ENCODE data around the gene TMPRSS6. TPM values are rescaled to one million over a fixed set of nuclear protein-coding genes. Genes with fewer than 3 reads are reported as not detected.

Gene TMPRSS6
- total RNA-seq, 4 donors from 2014 or later: 0.27 to 0.88 TPM; not detected in 2

DNA sequence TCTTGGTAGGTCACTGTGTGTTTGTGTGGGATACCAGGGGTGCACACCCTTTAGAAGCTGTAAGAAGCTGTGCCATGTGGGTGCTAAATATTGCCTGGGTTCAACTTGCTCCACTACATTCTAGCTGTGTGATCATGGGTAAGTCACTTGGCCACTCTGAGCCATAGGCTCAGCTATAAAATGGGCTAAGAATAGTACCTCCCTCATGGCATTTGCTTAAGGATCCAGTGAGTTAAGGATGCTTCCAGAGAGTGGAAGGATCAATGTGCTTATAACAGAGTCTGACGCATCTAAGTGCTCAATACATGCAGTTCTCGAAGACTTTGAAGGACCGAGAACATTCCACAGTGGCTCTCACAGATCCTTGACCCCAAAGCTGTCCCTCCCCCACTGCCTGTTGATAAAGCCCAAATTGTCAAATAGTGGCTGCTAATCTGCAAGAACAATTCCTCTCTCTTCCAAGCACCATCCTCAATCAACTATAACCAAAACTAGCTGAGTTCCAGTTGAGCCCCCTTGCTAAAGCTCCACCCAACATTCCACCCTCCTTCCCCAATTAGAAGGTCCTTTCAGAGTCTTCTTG is 13.2 kb upstream of the TMPRSS6 start:
- H3K4me3 ChIP-seq: no peak overlapping the region
- TF ChIP-seq, protein P1, sequence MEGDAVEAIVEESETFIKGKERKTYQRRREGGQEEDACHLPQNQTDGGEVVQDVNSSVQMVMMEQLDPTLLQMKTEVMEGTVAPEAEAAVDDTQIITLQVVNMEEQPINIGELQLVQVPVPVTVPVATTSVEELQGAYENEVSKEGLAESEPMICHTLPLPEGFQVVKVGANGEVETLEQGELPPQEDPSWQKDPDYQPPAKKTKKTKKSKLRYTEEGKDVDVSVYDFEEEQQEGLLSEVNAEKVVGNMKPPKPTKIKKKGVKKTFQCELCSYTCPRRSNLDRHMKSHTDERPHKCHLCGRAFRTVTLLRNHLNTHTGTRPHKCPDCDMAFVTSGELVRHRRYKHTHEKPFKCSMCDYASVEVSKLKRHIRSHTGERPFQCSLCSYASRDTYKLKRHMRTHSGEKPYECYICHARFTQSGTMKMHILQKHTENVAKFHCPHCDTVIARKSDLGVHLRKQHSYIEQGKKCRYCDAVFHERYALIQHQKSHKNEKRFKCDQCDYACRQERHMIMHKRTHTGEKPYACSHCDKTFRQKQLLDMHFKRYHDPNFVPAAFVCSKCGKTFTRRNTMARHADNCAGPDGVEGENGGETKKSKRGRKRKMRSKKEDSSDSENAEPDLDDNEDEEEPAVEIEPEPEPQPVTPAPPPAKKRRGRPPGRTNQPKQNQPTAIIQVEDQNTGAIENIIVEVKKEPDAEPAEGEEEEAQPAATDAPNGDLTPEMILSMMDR (IDR thresholded peaks at IDR 0.05): no peak
- TF ChIP-seq POLR2A (IDR thresholded peaks at IDR 0.05): no peak
- H3K27ac ChIP-seq: peak overlapping the region; percentile 60 to 79 (median 66)

DNA sequence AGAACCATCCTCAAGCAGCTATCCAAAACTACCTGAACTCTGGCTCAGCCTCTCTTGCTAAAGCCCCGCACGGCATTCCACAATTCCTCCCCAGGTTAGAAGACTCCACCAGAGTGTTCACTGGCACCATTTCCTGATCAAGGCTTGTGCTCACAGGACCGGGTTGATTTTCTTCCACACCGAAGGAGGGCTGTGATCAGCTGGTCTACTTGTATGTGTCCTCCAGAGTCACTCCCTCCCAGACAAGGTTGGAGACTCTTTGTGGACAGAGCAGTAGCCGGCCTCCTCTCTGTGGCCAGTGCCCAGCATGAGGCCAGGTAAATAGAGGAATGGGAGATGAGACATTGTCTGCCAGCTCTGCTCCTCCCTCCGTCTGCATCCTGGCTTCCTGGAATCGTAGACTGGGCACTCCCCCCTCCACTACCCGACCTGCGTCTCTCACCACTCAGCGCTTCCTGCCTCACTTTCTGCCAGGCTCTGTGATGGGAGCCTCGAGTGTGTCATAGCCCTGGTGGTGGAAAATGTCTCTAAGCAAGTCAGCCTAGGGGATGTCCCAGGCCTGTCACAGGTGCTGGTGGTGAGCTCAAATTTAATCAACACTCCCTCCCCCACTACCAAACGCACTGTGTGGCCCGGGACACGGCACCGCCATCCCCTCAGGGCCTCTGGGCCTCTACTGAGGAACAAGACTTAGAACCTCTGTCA is 12.5 kb upstream of the TMPRSS6 start:
- no peaks in the 10 kb centered on the region for H3K27me3 ChIP-seq
- peak overlapping the region; percentile 60 to 79 (median 66) for H3K27ac ChIP-seq
- no peak overlapping the region for H3K4me3 ChIP-seq
- TF ChIP-seq, protein P1 (IDR thresholded peaks at IDR 0.05): peak in 3 of 6 experiments; percentile 4 to 23 (median 20)
- no peak for TF ChIP-seq POLR2A (IDR thresholded peaks at IDR 0.05)
- peak in 2 of 3 donors; percentile 88 to 92 for DNase-seq
- no peaks in the 10 kb centered on the region for H3K9me3 ChIP-seq
- H3K36me3 ChIP-seq: no peaks in the 10 kb centered on the region
- peaks cover 0 to 5% (median 0%) of the 10 kb centered on the region in 4 donors for H3K4me1 ChIP-seq

More for the DNA sequence above, 13.2 kb upstream of the TMPRSS6 start:
- no peaks in the 10 kb centered on the region for H3K27me3 ChIP-seq
- H3K36me3 ChIP-seq: no peaks in the 10 kb centered on the region
- peaks cover 0 to 5% (median 0%) of the 10 kb centered on the region in 4 donors for H3K4me1 ChIP-seq
- no peaks in the 10 kb centered on the region for H3K9me3 ChIP-seq
- no peak for DNase-seq

DNA sequence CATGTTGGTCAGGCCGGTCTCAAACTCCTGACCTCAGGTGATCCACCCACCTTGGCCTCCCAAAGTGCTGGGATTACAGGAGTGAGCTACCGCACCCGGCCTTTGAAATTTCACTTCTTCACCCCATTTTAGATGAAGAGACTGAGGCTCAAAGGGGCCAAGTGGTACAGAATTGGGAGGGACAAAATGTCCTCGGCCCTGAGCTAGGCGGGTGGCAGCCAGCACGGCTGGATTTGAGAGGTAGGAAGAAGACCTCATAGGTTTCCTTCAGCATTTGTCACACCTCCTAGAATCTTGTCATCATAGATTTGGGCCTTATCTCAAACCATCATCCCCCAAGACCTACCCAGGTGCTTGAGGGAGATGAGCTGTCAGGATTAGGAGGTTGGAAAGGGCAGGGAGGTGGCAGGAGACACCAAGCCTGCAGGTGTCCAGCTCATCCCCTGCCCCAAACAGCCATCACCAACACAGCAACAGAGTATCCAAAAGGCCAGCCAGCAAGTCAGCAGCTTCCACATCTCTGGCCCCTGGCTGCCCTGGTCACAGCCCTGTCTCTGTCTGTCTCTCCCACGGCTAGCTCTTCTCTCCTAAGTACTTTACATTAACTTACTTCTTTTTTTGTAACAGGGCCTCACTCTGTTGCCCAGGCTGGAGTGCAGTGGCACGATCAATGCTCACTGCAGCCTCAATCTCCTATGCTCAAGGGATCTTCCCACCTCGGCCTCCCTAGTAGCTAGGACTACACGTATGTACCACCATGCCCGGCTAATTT is 11.2 kb upstream of the TMPRSS6 start:
- Histone ChIP-seq H3K27me3 (no peaks in the 10 kb centered on the region), H3K36me3 (no peaks in the 10 kb centered on the region), H3K27ac (peak overlapping the region in 2 of 4 donors; percentile 13 to 79), H3K9me3 (no peaks in the 10 kb centered on the region), H3K4me3 (no peak overlapping the region), H3K4me1 (peaks cover 0 to 5% (median 0%) of the 10 kb centered on the region in 4 donors)
- no peak for DNase-seq
- TF ChIP-seq, protein P1 (IDR thresholded peaks at IDR 0.05): no peak
- no peak for TF ChIP-seq POLR2A (IDR thresholded peaks at IDR 0.05)

DNA sequence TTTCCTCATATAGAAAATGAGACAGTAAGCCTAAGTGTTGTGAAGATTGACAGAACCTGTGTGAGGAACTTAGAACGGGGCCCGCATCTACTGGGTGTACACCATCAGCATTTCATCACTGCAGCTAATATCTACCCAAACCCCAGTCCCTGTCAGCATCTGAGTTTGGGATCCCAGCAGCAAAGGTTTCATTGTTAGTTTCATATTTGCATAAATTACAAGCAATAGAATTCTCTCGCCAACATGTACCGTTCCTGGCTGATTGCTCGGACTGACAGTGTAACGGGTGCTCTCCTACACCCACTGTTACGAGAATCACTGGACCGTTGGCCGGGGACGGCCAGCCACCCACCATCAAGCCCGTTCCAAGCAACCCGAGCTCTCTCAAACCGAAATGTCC is 10.4 kb upstream of the TMPRSS6 start:
- H3K9me3 ChIP-seq: no peaks in the 10 kb centered on the region
- H3K27ac ChIP-seq: no peak overlapping the region
- H3K27me3 ChIP-seq: no peaks in the 10 kb centered on the region
- H3K4me1 ChIP-seq: peaks cover 0 to 5% (median 0%) of the 10 kb centered on the region in 4 donors
- no peak for DNase-seq
- H3K36me3 ChIP-seq: no peaks in the 10 kb centered on the region
- H3K4me3 ChIP-seq: no peak overlapping the region
- TF ChIP-seq POLR2A (IDR thresholded peaks at IDR 0.05): no peak
- TF ChIP-seq, protein P1 (IDR thresholded peaks at IDR 0.05): no peak

DNA sequence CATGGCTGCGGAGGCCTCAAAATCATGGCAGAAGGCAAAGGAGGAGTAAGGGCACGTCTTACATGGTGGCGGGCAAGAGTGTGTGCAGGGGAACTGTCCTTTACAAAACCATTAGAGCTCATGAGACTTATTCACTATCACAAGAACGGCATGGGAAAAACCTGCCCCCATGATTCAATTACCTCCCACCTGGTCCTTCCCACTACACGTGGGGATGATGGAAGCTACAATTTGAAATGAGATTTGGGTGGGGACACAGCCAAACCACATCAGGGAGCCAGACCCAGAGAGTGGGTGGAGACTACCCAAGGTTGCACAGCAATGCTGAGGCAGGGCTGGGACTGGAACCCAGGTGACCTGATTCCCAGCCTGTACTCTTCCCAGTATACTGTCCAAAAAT is 8.6 kb upstream of the TMPRSS6 start:
- H3K36me3 ChIP-seq: no peaks in the 10 kb centered on the region

More for the DNA sequence above, 8.6 kb upstream of the TMPRSS6 start:
- DNase-seq: no peak
- Histone ChIP-seq H3K4me1 (peaks cover 0 to 5% (median 0%) of the 10 kb centered on the region in 4 donors), H3K27me3 (no peaks in the 10 kb centered on the region), H3K4me3 (no peak overlapping the region), H3K9me3 (no peaks in the 10 kb centered on the region), H3K27ac (no peak overlapping the region)
- TF ChIP-seq, protein P1 (IDR thresholded peaks at IDR 0.05): no peak
- no peak for TF ChIP-seq POLR2A (IDR thresholded peaks at IDR 0.05)

All from Peyer's patch (tissue), 4 donors.